ENCODE results near the gene SUCNR1.

The SUCNR1 gene, protein sequence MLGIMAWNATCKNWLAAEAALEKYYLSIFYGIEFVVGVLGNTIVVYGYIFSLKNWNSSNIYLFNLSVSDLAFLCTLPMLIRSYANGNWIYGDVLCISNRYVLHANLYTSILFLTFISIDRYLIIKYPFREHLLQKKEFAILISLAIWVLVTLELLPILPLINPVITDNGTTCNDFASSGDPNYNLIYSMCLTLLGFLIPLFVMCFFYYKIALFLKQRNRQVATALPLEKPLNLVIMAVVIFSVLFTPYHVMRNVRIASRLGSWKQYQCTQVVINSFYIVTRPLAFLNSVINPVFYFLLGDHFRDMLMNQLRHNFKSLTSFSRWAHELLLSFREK

DNA sequence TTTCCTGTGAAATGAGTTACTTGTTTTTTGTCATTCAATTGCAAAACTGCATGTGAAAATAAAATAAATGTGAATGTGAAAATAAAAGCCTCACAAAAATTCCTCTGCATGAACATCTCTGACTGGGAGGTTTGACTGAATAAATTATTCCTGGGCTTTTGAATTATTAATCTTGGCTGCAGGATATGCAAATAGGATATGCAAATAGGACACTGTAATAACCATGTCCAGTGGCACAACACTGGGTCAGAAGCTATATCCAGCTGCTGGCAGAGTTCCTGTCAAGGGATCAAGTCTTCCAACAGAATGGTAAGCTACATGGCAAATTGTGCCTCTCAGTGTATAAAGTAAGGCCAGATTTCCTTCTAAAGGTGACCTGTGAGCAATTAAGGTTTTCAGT lies at the start of gene SUCNR1:
TSS of gene SUCNR1 (plus strand) at position 246 of the 400 bp plus-strand sequence. CDS start 6,250 bp downstream, outside the sequence.
- DNase-seq (ENCODE audit: extremely low read depth, low read depth), result no peak
- TF ChIP-seq, protein P1, sequence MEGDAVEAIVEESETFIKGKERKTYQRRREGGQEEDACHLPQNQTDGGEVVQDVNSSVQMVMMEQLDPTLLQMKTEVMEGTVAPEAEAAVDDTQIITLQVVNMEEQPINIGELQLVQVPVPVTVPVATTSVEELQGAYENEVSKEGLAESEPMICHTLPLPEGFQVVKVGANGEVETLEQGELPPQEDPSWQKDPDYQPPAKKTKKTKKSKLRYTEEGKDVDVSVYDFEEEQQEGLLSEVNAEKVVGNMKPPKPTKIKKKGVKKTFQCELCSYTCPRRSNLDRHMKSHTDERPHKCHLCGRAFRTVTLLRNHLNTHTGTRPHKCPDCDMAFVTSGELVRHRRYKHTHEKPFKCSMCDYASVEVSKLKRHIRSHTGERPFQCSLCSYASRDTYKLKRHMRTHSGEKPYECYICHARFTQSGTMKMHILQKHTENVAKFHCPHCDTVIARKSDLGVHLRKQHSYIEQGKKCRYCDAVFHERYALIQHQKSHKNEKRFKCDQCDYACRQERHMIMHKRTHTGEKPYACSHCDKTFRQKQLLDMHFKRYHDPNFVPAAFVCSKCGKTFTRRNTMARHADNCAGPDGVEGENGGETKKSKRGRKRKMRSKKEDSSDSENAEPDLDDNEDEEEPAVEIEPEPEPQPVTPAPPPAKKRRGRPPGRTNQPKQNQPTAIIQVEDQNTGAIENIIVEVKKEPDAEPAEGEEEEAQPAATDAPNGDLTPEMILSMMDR (IDR thresholded peaks at IDR 0.05; ENCODE audit: low read depth, low read length), result no peak

DNA sequence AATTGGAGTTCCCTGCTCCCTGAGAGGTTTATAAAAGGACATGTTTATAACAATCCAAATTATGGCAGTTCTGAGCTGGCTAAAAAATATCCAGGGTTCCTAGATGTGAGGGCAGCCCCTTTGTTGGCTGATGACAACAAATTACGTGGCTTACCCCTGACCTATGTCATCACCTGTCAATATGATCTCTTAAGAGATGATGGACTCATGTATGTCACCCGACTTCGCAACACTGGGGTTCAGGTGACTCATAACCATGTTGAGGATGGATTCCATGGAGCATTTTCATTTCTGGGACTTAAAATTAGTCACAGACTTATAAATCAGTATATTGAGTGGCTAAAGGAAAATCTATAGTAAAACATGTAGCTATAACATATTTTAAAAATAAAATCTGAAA lies 45.6 kb upstream of the SUCNR1 start:
- TF ChIP-seq, protein P1 (IDR thresholded peaks at IDR 0.05; ENCODE audit: low read depth, low read length), result no peak
- no peak for DNase-seq (ENCODE audit: extremely low read depth, low read depth)

DNA sequence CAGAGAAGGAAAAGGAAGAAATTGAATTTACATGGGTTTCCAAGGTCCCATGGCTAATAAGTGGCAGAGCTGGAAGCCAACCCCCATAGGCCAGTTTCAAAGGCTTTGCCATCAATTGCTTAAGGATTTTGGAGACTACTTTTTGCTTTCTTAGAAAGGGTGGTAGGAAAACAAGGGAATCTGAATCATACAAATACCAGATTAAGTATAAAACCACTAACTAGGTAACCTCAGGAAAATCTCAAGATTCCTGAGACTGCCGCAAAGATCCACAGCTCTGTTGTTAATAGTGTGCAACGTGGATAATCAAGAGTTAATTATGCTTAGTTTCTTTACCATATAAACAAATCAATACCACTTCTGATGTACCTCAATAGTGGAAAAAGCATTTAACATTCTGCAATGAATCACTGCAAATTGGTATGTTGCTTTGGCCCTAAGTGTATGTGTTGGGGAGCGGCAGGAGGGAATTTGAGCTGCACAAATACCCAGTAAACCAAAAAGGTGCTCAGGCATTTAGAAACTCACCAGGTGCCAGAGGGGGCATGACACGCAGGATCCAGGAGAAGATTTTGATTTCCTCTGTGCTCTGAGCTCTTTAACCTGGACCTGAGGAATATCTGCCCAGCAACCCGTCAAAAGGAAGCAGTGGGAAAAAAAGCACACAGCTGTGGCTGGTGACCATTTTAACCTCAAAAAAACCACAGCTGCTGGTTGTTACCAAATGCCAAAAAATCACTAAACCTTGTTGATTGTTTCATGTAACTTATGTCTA lies 37.5 kb upstream of the SUCNR1 start:
- TF ChIP-seq, protein P1 (IDR thresholded peaks at IDR 0.05; ENCODE audit: low read depth, low read length), result no peak
- no peak for DNase-seq (ENCODE audit: extremely low read depth, low read depth)

DNA sequence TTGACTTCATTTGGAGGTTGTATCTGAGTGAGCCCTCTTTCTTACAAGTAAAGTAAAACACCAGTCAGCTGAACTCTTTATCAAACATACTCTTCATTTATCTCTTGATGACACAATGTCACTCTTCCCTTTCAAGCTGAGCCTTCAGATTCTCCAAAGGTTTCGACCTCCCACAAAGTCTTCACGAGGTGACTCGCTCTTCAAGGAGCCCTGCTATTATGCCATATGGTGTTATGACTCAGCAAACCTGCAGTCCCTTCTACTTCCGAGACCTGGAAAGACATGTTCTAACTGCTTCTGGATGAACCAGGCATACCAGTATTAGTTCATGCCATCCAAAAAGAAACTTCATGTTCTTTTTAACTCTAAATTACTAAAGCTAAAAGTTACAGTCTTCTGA lies 36.4 kb upstream of the SUCNR1 start:
- TF ChIP-seq, protein P1 (IDR thresholded peaks at IDR 0.05; ENCODE audit: low read depth, low read length), result no peak
- no peak for DNase-seq (ENCODE audit: extremely low read depth, low read depth)

DNA sequence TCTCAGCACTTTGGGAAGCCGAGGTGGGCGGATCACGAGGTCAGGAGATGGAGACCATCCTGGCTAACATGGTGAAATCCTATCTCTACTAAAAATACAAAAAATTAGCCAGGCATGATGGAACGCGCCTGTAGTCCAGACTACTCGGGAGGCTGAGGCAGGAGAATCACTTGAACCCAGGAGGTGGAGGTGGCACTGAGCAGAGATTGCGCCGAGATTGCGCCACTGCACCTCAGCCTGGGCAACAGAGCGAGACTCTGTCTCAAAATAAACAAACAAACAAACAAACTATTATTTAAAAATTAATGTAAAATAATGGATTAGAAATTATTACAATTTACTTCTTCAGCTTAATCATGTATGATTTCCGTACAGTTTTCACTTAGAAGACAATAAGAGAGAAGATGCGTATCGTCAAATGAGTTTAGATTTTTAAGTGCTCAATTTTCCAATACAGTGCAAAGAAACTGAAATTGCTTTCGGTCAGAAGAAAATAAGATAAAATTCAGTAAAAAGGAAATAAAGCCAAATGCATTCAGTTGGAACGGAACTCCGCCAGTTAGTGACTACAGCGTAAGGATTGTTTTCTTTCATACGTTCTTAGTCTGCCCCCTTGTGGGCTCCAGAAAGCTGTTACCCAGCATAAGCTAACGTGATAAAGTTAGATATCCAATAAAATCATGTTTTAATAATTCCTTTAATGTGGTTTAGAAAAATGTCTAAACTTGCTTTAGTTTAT lies 34.7 kb upstream of the SUCNR1 start:
- DNase-seq (ENCODE audit: extremely low read depth, low read depth), result peak; percentile 69
- TF ChIP-seq, protein P1 (IDR thresholded peaks at IDR 0.05; ENCODE audit: low read depth, low read length), result peak; percentile 79

DNA sequence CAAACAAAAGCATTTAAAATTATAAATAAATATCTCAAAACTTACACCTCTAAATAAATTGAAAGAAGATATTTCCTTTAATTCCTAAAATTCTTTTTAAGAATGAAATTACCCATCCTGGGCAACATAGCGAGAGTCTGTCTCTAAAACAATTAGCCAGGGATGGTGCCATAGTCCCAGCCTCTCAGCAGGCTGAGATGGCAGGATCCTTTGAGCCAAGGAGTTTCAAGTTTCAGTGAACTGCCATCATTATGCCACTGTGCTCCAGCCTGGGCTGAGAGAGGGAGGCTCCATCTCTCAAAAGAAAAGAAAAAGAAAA lies 34.2 kb upstream of the SUCNR1 start:
- TF ChIP-seq, protein P1 (IDR thresholded peaks at IDR 0.05; ENCODE audit: low read depth, low read length), result no peak
- no peak for DNase-seq (ENCODE audit: extremely low read depth, low read depth)

DNA sequence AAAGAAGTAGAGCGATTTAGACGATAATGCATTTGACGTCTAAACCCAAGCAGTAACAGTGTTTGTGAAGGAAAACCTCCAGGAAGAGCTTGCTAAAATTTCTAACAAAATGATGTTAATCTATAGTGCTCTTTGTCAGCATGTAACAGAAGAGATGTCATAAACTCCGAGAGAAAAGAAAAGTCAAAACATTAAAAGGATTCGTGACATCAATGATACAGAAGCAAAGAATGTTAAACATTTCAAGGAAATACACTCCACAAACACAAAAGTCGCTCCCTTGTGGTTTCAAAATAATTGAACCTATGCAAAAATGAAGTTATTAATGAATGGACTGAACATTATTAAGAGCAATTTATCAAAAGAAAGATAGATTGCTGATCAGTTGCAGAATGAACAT lies 31.6 kb upstream of the SUCNR1 start:
- DNase-seq (ENCODE audit: extremely low read depth, low read depth), result no peak
- TF ChIP-seq, protein P1 (IDR thresholded peaks at IDR 0.05; ENCODE audit: low read depth, low read length), result no peak

Measured in AG09319 (cell line).